K562 (cell line): ENCODE data around the gene PON1. TPM values are rescaled to one million over a fixed set of nuclear protein-coding genes. Genes with fewer than 3 reads are reported as not detected.

Experiments
- ATAC-seq: fragments of 200-7000 bp; cut with Tn5 transposase; 3 replicates; pipeline ENCODE4 v1.9.1; 2020; ENCODE audit warnings: moderate library complexity
- BruUV-seq: library from RNA; stranded (reverse); fragments of 400-500 nt; replicated peaks from 2 replicates; lab custom pipeline; 2021; lab: Mats Ljungman, UMichigan
- CTCF ChIA-PET: fragments of 300-600 bp; formaldehyde crosslinking; extraction: SDS; loops from one replicate; lab custom pipeline; 2021; ENCODE audit warnings: low intra/inter-chr PET ratio; lab: Yijun Ruan, JAX
- POLR2A ChIA-PET: fragments of 300-600, 350-650 bp; sonication (Branson Sonifier 250); formaldehyde crosslinking; extraction: SDS; loops from one replicate; lab custom pipeline; 2021; ENCODE audit warnings: antibody characterized with exemption, inconsistent platforms; lab: Yijun Ruan, JAX
- DNase-seq, 4 experiments: peaks; one replicate each; pipeline versions ENCODE4 v3.0.0 to v3.0.0-alpha.2; 2011 to 2018; ENCODE audit warnings: low spot score in 3 of 4, mixed read lengths in 3 of 4; ENCODE audit errors: extremely low read depth in 1 of 4
- FAIRE-seq: peaks from 2 replicates; lab custom pipeline; 2011; peaks lifted over from hg19 to GRCh38; lab: Jason Lieb, UNC
- H2AFZ ChIP-seq: 2 replicates; pipeline ENCODE4 v1.6.0; 2011; ENCODE audit warnings: low read depth, low read length, control low read depth, inconsistent platforms
- H3K27ac ChIP-seq: fragments of 200-600 bp; 3 replicates; pipeline ENCODE4 v1.8.0; 2011; ENCODE audit warnings: low read depth, mild to moderate bottlenecking, control low read depth, inconsistent platforms, low read length, moderate library complexity, mixed read lengths; ENCODE audit errors: extremely low read depth
- H3K27me3 ChIP-seq, 2 experiments: fragments of 300-600 bp in 1 of 2; 2 replicates in 1 of 2; 3 replicates in 1 of 2; pipeline versions ENCODE4 v1.6.0 to v1.8.0; 2011; ENCODE audit warnings: inconsistent platforms in 2 of 2, low read length in 2 of 2, mild to moderate bottlenecking in 1 of 2, mixed read lengths in 1 of 2, moderate library complexity in 1 of 2; ENCODE audit not compliant: control insufficient read depth in 2 of 2, insufficient read depth in 2 of 2
- H3K36me3 ChIP-seq: fragments of 300-600 bp; 3 replicates; pipeline ENCODE4 v1.8.0; 2011; ENCODE audit warnings: mild to moderate bottlenecking, low read length, inconsistent platforms; ENCODE audit not compliant: control insufficient read depth, insufficient read depth
- H3K4me1 ChIP-seq, 2 experiments: fragments of 200-600 bp in 1 of 2; replicated peaks in 1 of 2; 2 replicates in 1 of 2; 3 replicates in 1 of 2; pipeline versions ENCODE4 v1.5.1 to v1.8.0; 2011; ENCODE audit warnings: inconsistent platforms in 2 of 2, low read length in 2 of 2, mild to moderate bottlenecking in 1 of 2, mixed read lengths in 1 of 2, moderate library complexity in 1 of 2; ENCODE audit not compliant: control insufficient read depth in 2 of 2, insufficient read depth in 2 of 2
- H3K4me2 ChIP-seq: 2 replicates; pipeline ENCODE4 v1.6.1; 2011; ENCODE audit warnings: low read length, control low read depth, inconsistent platforms, mixed read lengths; ENCODE audit not compliant: insufficient read depth
- H3K4me3 ChIP-seq: fragments of 200-600 bp; sonication (generic), shearing (Covaris generic); 2 replicates; pipeline ENCODE4 v1.5.1; 2016; ENCODE audit warnings: control low read depth, inconsistent platforms
- H3K79me2 ChIP-seq: fragments of 200-600 bp; 3 replicates; pipeline ENCODE4 v1.8.0; 2011; ENCODE audit warnings: low read length, inconsistent platforms; ENCODE audit not compliant: control insufficient read depth, insufficient read depth
- H3K9ac ChIP-seq, 2 experiments: 2 replicates each; pipeline versions ENCODE4 v1.6.0 to v1.6.1; 2011; ENCODE audit warnings: low read depth in 2 of 2, low read length in 2 of 2, control low read depth in 1 of 2, inconsistent platforms in 1 of 2, mild to moderate bottlenecking in 1 of 2, mixed read lengths in 1 of 2; ENCODE audit not compliant: insufficient read depth in 1 of 2
- H3K9me1 ChIP-seq: one replicate; pipeline ENCODE4 v1.6.0; 2011; ENCODE audit warnings: inconsistent platforms, mild to moderate bottlenecking, low read length, moderate library complexity; ENCODE audit not compliant: control insufficient read depth, insufficient read depth
- H3K9me3 ChIP-seq: replicated peaks from 2 replicates; pipeline ENCODE4 v1.5.1; 2011; ENCODE audit warnings: low read depth, low read length, inconsistent platforms; ENCODE audit not compliant: control insufficient read depth, insufficient read depth
- H4K20me1 ChIP-seq: replicated peaks from 2 replicates; pipeline ENCODE4 v1.6.1; 2011; ENCODE audit warnings: low read length, inconsistent platforms, mixed read lengths; ENCODE audit not compliant: control insufficient read depth, insufficient read depth
- HIVEP1 ChIP-seq: fragments of 250-450 bp; sonication (Bioruptor Pico); IDR thresholded peaks from 2 replicates; pipeline ENCODE4 v1.4.0; 2020; ENCODE audit warnings: mild to moderate bottlenecking
- KDM1A ChIP-seq, 2 experiments: fragments of 450-650 bp; IDR thresholded peaks; 2 replicates each; pipeline ENCODE4 v1.6.1; 2016; ENCODE audit warnings: mild to moderate bottlenecking in 2 of 2
- PHF20 ChIP-seq: fragments of 450-650 bp; IDR thresholded peaks from 2 replicates; pipeline ENCODE4 v1.6.1; 2018; ENCODE audit not compliant: partially characterized antibody
- SRSF9 ChIP-seq: fragments of 200-400 bp; formaldehyde crosslinking; IDR thresholded peaks from 2 replicates; pipeline ENCODE4 v1.6.1; 2017; ENCODE audit warnings: low read depth, low read length, borderline replicate concordance
- TBP ChIP-seq: optimal IDR thresholded peaks from 2 replicates; pipeline ENCODE3; 2011; ENCODE audit warnings: low read depth, low read length, improper control_type of control experiment
- TCFL5 ChIP-seq: fragments of 250-450 bp; sonication (Bioruptor Pico); conservative IDR thresholded peaks from 2 replicates; pipeline ENCODE4 v1.6.1; 2021; ENCODE audit warnings: mild to moderate bottlenecking, moderate library complexity, matching md5 sums
- ZNF717 ChIP-seq: fragments of 250-450 bp; sonication (Bioruptor Pico); IDR thresholded peaks from 2 replicates; pipeline ENCODE4 v1.5.0; 2021
- WGBS: fragments of 100-300 bp; shearing (Covaris generic); methylation state at CpG from one replicate; pipeline ENCODE4 v1.1.6; 2016; ENCODE audit warnings: low coverage, mixed read lengths; ENCODE audit not compliant: insufficient coverage; ENCODE audit errors: missing lambda C conversion rate; 5-methylcytosine and 5-hydroxymethylcytosine counted together
- in situ Hi-C: fragments of 300-500 bp; cut with MboI; formaldehyde crosslinking; loops from 4 replicates; pipeline ENCODE4 v1.15.0; 2018; ENCODE audit warnings: inconsistent platforms, mixed read lengths
- intact Hi-C: fragments of 100-400 bp; cut with micrococcal nuclease; formaldehyde crosslinking; loops from 2 replicates; pipeline ENCODE4 v1.14.2; 2022
- polyA plus RNA-seq, 8 experiments: library from polyadenylated mRNA; depleted of rRNA in 4 of 8; stranded (reverse) in 5 of 8; unstranded in 3 of 8; fragments of >200 nt; fragmentation: Nextera tagmentation in 2 of 8; fragmentation: Illumina TruSeq in 1 of 8; extraction: Ambion mirVana in 2 of 8; extraction: Trizol in 1 of 8; gene quantifications; 2 replicates each; pipeline versions ENCODE4 v1.2.1 to v1.2.3, GENCODE V29; 2011 to 2014; ENCODE audit warnings: inconsistent platforms in 1 of 8, missing spikeins in 1 of 8
- total RNA-seq, 7 experiments: library from RNA; depleted of rRNA in 6 of 7; stranded (reverse); fragments of >200 nt in 6 of 7; fragmentation: Illumina TruSeq in 2 of 7; extraction: Trizol in 2 of 7; gene quantifications; 2 replicates each; pipeline versions ENCODE4 v1.2.1 to v1.2.3, GENCODE V29; 2011 to 2021; ENCODE audit warnings: low replicate concordance in 1 of 7
- TF ChIP-seq, protein P1 (sequence below), 2 experiments: fragments of 450-650 bp; IDR thresholded peaks; 2 replicates each; pipeline ENCODE4 v1.6.1; 2018; ENCODE audit warnings: mild to moderate bottlenecking in 2 of 2, low read depth in 1 of 2; ENCODE audit not compliant: partially characterized antibody in 2 of 2

Gene PON1
- total and polyA plus RNA-seq, 9 of the 15 experiments (the other 6 are each of a cell fraction or from before 2014, with no cell fraction given): not detected

DNA sequence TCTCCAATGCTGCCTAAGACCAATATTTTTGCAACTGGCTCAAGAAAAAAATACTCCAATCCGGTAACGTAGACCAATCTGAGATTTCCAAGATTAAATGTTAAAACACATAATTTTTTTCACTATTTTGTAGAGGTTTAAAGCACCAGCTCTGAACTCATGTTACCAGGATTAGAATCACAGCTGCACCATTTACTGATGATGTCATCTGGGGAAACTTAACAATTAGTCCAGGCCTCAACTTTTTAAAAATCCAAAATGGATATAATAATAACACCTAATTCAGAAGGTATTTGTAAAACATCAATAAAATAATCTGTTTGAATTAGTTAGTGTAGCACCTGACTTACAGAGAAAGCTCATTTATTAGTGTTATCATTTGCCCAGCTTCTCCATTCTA lies 14.4 kb downstream of the PON1 start:
- Histone ChIP-seq H3K36me3 (no peaks in the 10 kb centered on the region), H3K9me3 (no peaks in the 10 kb centered on the region), H3K9me1 (no peaks in the 10 kb centered on the region), H3K27me3 (no peaks in the 10 kb centered on the region), H3K79me2 (no peaks in the 10 kb centered on the region), H4K20me1 (no peaks in the 10 kb centered on the region), H3K4me3 (no peak overlapping the region), H3K4me2 (no peak overlapping the region), H3K4me1 (no peaks in the 10 kb centered on the region), H3K9ac (no peak overlapping the region), H3K27ac (no peak overlapping the region), H2AFZ (no peak overlapping the region)
- intact Hi-C loops (no loop called here), in situ Hi-C loops (no loop called here)
- TF ChIP-seq PHF20 (no peak), TBP (no peak), HIVEP1 (CRISPR knock-in tag) (no peak), ZNF717 (CRISPR knock-in tag) (no peak), KDM1A (IDR thresholded peaks at IDR 0.05) (no peak), SRSF9 (no peak), TCFL5 (CRISPR knock-in tag) (no peak)
- TF ChIP-seq, protein P1, sequence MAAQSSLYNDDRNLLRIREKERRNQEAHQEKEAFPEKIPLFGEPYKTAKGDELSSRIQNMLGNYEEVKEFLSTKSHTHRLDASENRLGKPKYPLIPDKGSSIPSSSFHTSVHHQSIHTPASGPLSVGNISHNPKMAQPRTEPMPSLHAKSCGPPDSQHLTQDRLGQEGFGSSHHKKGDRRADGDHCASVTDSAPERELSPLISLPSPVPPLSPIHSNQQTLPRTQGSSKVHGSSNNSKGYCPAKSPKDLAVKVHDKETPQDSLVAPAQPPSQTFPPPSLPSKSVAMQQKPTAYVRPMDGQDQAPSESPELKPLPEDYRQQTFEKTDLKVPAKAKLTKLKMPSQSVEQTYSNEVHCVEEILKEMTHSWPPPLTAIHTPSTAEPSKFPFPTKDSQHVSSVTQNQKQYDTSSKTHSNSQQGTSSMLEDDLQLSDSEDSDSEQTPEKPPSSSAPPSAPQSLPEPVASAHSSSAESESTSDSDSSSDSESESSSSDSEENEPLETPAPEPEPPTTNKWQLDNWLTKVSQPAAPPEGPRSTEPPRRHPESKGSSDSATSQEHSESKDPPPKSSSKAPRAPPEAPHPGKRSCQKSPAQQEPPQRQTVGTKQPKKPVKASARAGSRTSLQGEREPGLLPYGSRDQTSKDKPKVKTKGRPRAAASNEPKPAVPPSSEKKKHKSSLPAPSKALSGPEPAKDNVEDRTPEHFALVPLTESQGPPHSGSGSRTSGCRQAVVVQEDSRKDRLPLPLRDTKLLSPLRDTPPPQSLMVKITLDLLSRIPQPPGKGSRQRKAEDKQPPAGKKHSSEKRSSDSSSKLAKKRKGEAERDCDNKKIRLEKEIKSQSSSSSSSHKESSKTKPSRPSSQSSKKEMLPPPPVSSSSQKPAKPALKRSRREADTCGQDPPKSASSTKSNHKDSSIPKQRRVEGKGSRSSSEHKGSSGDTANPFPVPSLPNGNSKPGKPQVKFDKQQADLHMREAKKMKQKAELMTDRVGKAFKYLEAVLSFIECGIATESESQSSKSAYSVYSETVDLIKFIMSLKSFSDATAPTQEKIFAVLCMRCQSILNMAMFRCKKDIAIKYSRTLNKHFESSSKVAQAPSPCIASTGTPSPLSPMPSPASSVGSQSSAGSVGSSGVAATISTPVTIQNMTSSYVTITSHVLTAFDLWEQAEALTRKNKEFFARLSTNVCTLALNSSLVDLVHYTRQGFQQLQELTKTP (IDR thresholded peaks at IDR 0.05; ENCODE audit: low read depth in 1 of 2, partially characterized antibody in 2 of 2): no peak
- WGBS: 0% methylated on average over 2 of the region's 2 CpGs
- no TSS peak for BruUV-seq
- ATAC-seq (no peak), FAIRE-seq (no peak), DNase-seq (no peak)
- ChIA-PET POLR2A (no interaction called here), CTCF (no interaction called here)
